ENCODE data around the gene HMSD.

- no peak for TF ChIP-seq CTCF (IDR thresholded peaks at IDR 0.05; ENCODE audit: extremely low read depth in 1 of 2, insufficient read depth in 1 of 2, low read depth in 1 of 2, low read length in 2 of 2)
- no peak for TF ChIP-seq POLR2A (IDR thresholded peaks at IDR 0.05; ENCODE audit: low read depth, low read length)
- no peak for TF ChIP-seq EZH2 (IDR thresholded peaks at IDR 0.05; ENCODE audit: borderline replicate concordance, low read depth, low read length, severe bottlenecking)
These were observed 13.0 kb downstream of the HMSD start for GRCh38 chr18:63962137-63962536.
